HepG2 (cell line): ENCODE data around the gene EIF3L. TPM values are rescaled to one million over a fixed set of nuclear protein-coding genes. Genes with fewer than 3 reads are reported as not detected.

ENCODE experiments used
- CREB1 ChIP-seq, 2 experiments: fragments of 450-650 bp in 1 of 2; IDR thresholded peaks; 2 replicates each; pipeline ENCODE4 v1.6.1; 2016 to 2017; ENCODE audit warnings: control low read depth in 1 of 2, mild to moderate bottlenecking in 1 of 2, missing compliant biosample characterization in 1 of 2, missing genetic modification characterization in 1 of 2
- EEA1 ChIP-seq: sonication (generic); formaldehyde crosslinking; IDR thresholded peaks from 2 replicates; pipeline ENCODE4 v1.5.1; 2020; ENCODE audit warnings: mild to moderate bottlenecking, missing genetic modification reagents, borderline replicate concordance
- EED ChIP-seq: sonication (generic); formaldehyde crosslinking; IDR thresholded peaks from 2 replicates; pipeline ENCODE4 v1.5.0; 2020; ENCODE audit warnings: mild to moderate bottlenecking, missing genetic modification reagents
- ELF3 ChIP-seq: IDR thresholded peaks from 2 replicates; pipeline ENCODE4 v1.6.1; 2016; ENCODE audit warnings: missing genetic modification reagents, missing compliant biosample characterization
- ETV5 ChIP-seq: IDR thresholded peaks from 2 replicates; pipeline ENCODE4 v1.6.1; 2018; ENCODE audit warnings: missing biosample characterization, missing genetic modification reagents, inconsistent platforms, borderline replicate concordance
- FOSL2 ChIP-seq: sonication (generic); formaldehyde crosslinking; IDR thresholded peaks from 2 replicates; pipeline ENCODE4 v1.4.0; 2020; ENCODE audit warnings: missing genetic modification reagents
- KAT2B ChIP-seq: fragments of 150-350 bp; IDR thresholded peaks from 2 replicates; pipeline ENCODE4 v1.6.1; 2014; ENCODE audit warnings: low read depth, low read length, borderline replicate concordance
- KAT8 ChIP-seq: IDR thresholded peaks from 2 replicates; pipeline ENCODE4 v1.6.1; 2016; ENCODE audit warnings: missing genetic modification reagents, missing compliant biosample characterization
- NFE2L1 ChIP-seq: sonication (generic); formaldehyde crosslinking; IDR thresholded peaks from 2 replicates; pipeline ENCODE4 v1.4.0; 2020; ENCODE audit warnings: missing genetic modification reagents, mild to moderate bottlenecking, borderline replicate concordance
- NR2F6 ChIP-seq, 2 experiments: IDR thresholded peaks; 2 replicates each; pipeline ENCODE4 v1.6.1; 2016; ENCODE audit warnings: antibody characterized with exemption in 1 of 2, mild to moderate bottlenecking in 1 of 2
- RELA ChIP-seq: sonication (generic); formaldehyde crosslinking; IDR thresholded peaks from 2 replicates; pipeline ENCODE4 v1.4.0; 2020; ENCODE audit warnings: missing genetic modification reagents
- SP2 ChIP-seq: sonication (generic); formaldehyde crosslinking; IDR thresholded peaks from 2 replicates; pipeline ENCODE4 v1.5.1; 2020; ENCODE audit warnings: mild to moderate bottlenecking, missing genetic modification reagents
- ZFP1 ChIP-seq: IDR thresholded peaks from 2 replicates; pipeline ENCODE4 v1.6.1; 2016
- ZNF547 ChIP-seq: sonication (generic); formaldehyde crosslinking; IDR thresholded peaks from 2 replicates; pipeline ENCODE4 v1.5.1; 2020; ENCODE audit warnings: mild to moderate bottlenecking, missing genetic modification reagents
- ZNF781 ChIP-seq: sonication (generic); formaldehyde crosslinking; IDR thresholded peaks from 2 replicates; pipeline ENCODE4 v1.5.1; 2020; ENCODE audit warnings: borderline replicate concordance, mild to moderate bottlenecking, missing genetic modification reagents; ENCODE audit errors: not compliant biosample characterization
- ZSCAN31 ChIP-seq: sonication (generic); formaldehyde crosslinking; IDR thresholded peaks from 2 replicates; pipeline ENCODE4 v1.5.0; 2020; ENCODE audit warnings: low read depth, mild to moderate bottlenecking, missing genetic modification reagents
- polyA plus RNA-seq, 8 experiments: library from polyadenylated mRNA; depleted of rRNA in 3 of 8; stranded (reverse) in 7 of 8; unstranded in 1 of 8; fragments of >200 nt; fragmentation: Illumina TruSeq in 4 of 8; extraction: Trizol in 4 of 8; gene quantifications; 2 replicates each; pipeline versions ENCODE4 v1.2.1 to v1.2.3, GENCODE V29; 2011 to 2016; ENCODE audit warnings: low read depth in 4 of 8, missing spikeins in 1 of 8, mixed read lengths in 1 of 8; ENCODE audit not compliant: insufficient read depth in 1 of 8
- total RNA-seq, 5 experiments: library from RNA; depleted of rRNA; stranded (reverse); fragments of >200 nt; fragmentation: Illumina TruSeq; extraction: Trizol; gene quantifications; 2 replicates each; pipeline ENCODE4 v1.2.3, GENCODE V29; 2016; ENCODE audit warnings: low read depth in 1 of 5
- TF ChIP-seq, protein P1 (sequence below): sonication (generic); formaldehyde crosslinking; IDR thresholded peaks from 2 replicates; pipeline ENCODE4; 2020; ENCODE audit warnings: missing genetic modification reagents, mild to moderate bottlenecking, borderline replicate concordance
- TF ChIP-seq, protein P2 (sequence below): IDR thresholded peaks from 2 replicates; pipeline ENCODE4 v1.6.1; 2016; ENCODE audit warnings: mild to moderate bottlenecking, missing biosample characterization, missing genetic modification reagents
- TF ChIP-seq, protein P3 (sequence below): sonication (generic); formaldehyde crosslinking; IDR thresholded peaks from 2 replicates; pipeline ENCODE4 v1.4.0; 2020; ENCODE audit warnings: missing genetic modification reagents; ENCODE audit errors: not compliant biosample characterization
- TF ChIP-seq, protein P4 (sequence below): sonication (generic); formaldehyde crosslinking; IDR thresholded peaks from 2 replicates; pipeline ENCODE4 v1.8.1; 2023; ENCODE audit warnings: mild to moderate bottlenecking, missing genetic modification reagents
- TF ChIP-seq, protein P5 (sequence below): sonication (generic); formaldehyde crosslinking; IDR thresholded peaks from 2 replicates; pipeline ENCODE4 v1.5.0; 2020; ENCODE audit warnings: missing genetic modification reagents
- TF ChIP-seq, protein P6 (sequence below): sonication (generic); formaldehyde crosslinking; IDR thresholded peaks from 2 replicates; pipeline ENCODE4 v1.5.1; 2020; ENCODE audit warnings: mild to moderate bottlenecking, moderate library complexity, missing genetic modification reagents

EIF3L gene
- total and polyA plus RNA-seq, 2 of the 13 experiments (the other 11 are each of a cell fraction or from before 2014, with no cell fraction given), result 514 to 793 TPM

DNA sequence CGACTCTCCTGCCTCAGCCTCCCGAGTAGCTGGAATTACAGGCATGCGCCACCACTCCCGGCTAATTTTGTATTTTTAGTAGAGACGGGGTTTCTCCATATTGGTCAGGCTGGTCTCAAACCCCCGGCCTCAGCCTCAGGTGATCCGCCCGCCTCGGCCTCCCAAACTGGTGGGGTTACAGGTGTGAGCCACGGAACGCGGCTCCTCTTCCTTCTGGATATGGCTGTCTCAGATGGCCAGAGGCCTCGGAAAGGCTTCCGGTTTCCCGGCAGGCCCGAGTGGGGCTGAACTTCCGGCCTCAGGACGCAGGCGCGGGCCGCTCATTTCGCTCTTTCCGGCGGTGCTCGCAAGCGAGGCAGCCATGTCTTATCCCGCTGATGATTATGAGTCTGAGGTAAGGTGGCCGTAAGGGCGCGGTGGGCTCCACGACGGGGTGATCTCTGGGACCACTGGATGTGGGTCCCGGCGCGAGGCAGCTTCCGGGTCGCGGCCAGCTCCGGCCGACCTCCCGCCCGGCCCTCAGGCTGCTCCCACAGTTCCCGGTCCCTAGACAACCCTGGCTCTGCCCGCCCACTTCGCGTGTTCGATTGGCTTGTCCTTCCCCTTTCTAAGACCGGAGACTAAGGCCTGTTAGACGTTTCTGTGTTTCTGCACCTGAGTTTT, at the start of gene EIF3L (continued):
- TF ChIP-seq KAT2B (no peak), FOSL2 (peak; percentile 34), ZSCAN31 (CRISPR knock-in tag) (peak; percentile 98), ETV5 (peak; percentile 91), EED (CRISPR knock-in tag) (peak; percentile 44; the same call in 1 of the 2 replicates), RELA (CRISPR knock-in tag) (no peak), KAT8 (CRISPR knock-in tag) (peak; percentile 96), NFE2L1 (CRISPR knock-in tag) (no peak), NR2F6 (IDR thresholded peaks at IDR 0.05) (no peak), NR2F6 (CRISPR knock-in tag; IDR thresholded peaks at IDR 0.05) (peak; percentile 32; the same call in 1 of the 2 replicates), ZFP1 (CRISPR knock-in tag) (0 out of 2 replicates have a peak, but pooled peaks have one; percentile 28), ZNF547 (peak; percentile 82; the same call in 1 of the 2 replicates), EEA1 (CRISPR knock-in tag) (no peak), ZNF781 (peak; percentile 14), CREB1 (IDR thresholded peaks at IDR 0.05) (no peak), CREB1 (CRISPR knock-in tag; IDR thresholded peaks at IDR 0.05) (peak; percentile 62), ELF3 (CRISPR knock-in tag) (peak; percentile 78), SP2 (CRISPR knock-in tag) (peak; percentile 72; the same call in 1 of the 2 replicates)
- TF ChIP-seq, protein P1, sequence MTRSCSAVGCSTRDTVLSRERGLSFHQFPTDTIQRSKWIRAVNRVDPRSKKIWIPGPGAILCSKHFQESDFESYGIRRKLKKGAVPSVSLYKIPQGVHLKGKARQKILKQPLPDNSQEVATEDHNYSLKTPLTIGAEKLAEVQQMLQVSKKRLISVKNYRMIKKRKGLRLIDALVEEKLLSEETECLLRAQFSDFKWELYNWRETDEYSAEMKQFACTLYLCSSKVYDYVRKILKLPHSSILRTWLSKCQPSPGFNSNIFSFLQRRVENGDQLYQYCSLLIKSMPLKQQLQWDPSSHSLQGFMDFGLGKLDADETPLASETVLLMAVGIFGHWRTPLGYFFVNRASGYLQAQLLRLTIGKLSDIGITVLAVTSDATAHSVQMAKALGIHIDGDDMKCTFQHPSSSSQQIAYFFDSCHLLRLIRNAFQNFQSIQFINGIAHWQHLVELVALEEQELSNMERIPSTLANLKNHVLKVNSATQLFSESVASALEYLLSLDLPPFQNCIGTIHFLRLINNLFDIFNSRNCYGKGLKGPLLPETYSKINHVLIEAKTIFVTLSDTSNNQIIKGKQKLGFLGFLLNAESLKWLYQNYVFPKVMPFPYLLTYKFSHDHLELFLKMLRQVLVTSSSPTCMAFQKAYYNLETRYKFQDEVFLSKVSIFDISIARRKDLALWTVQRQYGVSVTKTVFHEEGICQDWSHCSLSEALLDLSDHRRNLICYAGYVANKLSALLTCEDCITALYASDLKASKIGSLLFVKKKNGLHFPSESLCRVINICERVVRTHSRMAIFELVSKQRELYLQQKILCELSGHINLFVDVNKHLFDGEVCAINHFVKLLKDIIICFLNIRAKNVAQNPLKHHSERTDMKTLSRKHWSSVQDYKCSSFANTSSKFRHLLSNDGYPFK, result peak; percentile 89; the same call in 1 of the 2 replicates
- TF ChIP-seq, protein P2, sequence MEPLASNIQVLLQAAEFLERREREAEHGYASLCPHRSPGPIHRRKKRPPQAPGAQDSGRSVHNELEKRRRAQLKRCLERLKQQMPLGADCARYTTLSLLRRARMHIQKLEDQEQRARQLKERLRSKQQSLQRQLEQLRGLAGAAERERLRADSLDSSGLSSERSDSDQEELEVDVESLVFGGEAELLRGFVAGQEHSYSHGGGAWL (CRISPR knock-in tag), result peak; percentile 50; the same call in 1 of the 2 replicates
- TF ChIP-seq, protein P3, sequence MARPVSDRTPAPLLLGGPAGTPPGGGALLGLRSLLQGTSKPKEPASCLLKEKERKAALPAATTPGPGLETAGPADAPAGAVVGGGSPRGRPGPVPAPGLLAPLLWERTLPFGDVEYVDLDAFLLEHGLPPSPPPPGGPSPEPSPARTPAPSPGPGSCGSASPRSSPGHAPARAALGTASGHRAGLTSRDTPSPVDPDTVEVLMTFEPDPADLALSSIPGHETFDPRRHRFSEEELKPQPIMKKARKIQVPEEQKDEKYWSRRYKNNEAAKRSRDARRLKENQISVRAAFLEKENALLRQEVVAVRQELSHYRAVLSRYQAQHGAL, result peak; percentile 18
- TF ChIP-seq, protein P4, sequence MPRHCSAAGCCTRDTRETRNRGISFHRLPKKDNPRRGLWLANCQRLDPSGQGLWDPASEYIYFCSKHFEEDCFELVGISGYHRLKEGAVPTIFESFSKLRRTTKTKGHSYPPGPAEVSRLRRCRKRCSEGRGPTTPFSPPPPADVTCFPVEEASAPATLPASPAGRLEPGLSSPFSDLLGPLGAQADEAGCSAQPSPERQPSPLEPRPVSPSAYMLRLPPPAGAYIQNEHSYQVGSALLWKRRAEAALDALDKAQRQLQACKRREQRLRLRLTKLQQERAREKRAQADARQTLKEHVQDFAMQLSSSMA (CRISPR knock-in tag), result peak; percentile 100
- TF ChIP-seq, protein P5, sequence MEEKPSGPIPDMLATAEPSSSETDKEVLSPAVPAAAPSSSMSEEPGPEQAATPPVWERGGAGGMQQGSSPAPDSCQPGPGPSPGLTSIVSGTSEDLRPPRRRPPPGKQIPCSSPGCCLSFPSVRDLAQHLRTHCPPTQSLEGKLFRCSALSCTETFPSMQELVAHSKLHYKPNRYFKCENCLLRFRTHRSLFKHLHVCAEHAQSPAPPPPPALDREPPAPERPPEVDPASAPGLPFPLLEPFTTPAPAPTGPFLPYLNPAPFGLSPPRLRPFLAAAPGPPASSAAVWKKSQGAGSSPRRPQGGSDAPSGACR (CRISPR knock-in tag), result peak; percentile 74; the same call in 1 of the 2 replicates
- TF ChIP-seq, protein P6, sequence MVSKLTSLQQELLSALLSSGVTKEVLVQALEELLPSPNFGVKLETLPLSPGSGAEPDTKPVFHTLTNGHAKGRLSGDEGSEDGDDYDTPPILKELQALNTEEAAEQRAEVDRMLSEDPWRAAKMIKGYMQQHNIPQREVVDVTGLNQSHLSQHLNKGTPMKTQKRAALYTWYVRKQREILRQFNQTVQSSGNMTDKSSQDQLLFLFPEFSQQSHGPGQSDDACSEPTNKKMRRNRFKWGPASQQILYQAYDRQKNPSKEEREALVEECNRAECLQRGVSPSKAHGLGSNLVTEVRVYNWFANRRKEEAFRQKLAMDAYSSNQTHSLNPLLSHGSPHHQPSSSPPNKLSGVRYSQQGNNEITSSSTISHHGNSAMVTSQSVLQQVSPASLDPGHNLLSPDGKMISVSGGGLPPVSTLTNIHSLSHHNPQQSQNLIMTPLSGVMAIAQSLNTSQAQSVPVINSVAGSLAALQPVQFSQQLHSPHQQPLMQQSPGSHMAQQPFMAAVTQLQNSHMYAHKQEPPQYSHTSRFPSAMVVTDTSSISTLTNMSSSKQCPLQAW (CRISPR knock-in tag), result peak; percentile 80
